HL-60 (cell line): ENCODE measurements around the gene BRIP1.

Source experiments
- DNase-seq, 2 experiments: peaks; one replicate each; pipeline ENCODE4 v3.0.0-alpha.2; 2010 to 2020; ENCODE audit warnings: low read depth in 1 of 2, low spot score in 1 of 2
- H3K27ac ChIP-seq: fragments of 250-450 bp; sonication (Bioruptor Pico); replicated peaks from 2 replicates; pipeline ENCODE4 v1.5.1; 2020; ENCODE audit warnings: mild to moderate bottlenecking, moderate library complexity
- H3K27me3 ChIP-seq: fragments of 250-450 bp; sonication (Bioruptor Pico); 2 replicates; pipeline ENCODE4 v1.5.1; 2021; ENCODE audit warnings: mild to moderate bottlenecking, moderate library complexity; ENCODE audit not compliant: insufficient read depth, poor library complexity, severe bottlenecking
- H3K4me3 ChIP-seq: replicated peaks from 2 replicates; pipeline ENCODE4 v1.5.1; 2011; ENCODE audit warnings: mild to moderate bottlenecking, control low read depth, low read length; ENCODE audit not compliant: insufficient read depth
- GABPA ChIP-seq: IDR thresholded peaks from 2 replicates; pipeline ENCODE4 v1.6.1; 2012; ENCODE audit warnings: low read depth
- POLR2AphosphoS5 ChIP-seq: IDR thresholded peaks from 2 replicates; pipeline ENCODE4 v1.6.1; 2012; ENCODE audit warnings: low read depth
- SPI1 ChIP-seq: IDR thresholded peaks from 2 replicates; pipeline ENCODE4 v1.6.1; 2012; ENCODE audit warnings: low read depth, mild to moderate bottlenecking, borderline replicate concordance
- long read RNA-seq: library from polyadenylated mRNA; unstranded; transcript quantifications from one replicate; pipeline ENCODE4 v2.0.0, GENCODE V29; 2020
- TF ChIP-seq, protein P1 (sequence below): IDR thresholded peaks from 2 replicates; pipeline ENCODE4 v1.6.1; 2012; ENCODE audit warnings: low read depth; ENCODE audit not compliant: insufficient replicate concordance
- TF ChIP-seq, protein P2 (sequence below): IDR thresholded peaks from one replicate; pipeline ENCODE4 v1.5.1; 2011; ENCODE audit warnings: low read length, control low read depth, inconsistent platforms; ENCODE audit not compliant: insufficient read depth

The BRIP1 gene
- long read RNA-seq, full-length matches to known transcripts = 3 of 25 reads
- long read RNA-seq, partial matches to known transcripts = 11 of 25 reads
- long read RNA-seq, other reads (novel, unspliced or antisense) = 11 of 25 reads

DNA sequence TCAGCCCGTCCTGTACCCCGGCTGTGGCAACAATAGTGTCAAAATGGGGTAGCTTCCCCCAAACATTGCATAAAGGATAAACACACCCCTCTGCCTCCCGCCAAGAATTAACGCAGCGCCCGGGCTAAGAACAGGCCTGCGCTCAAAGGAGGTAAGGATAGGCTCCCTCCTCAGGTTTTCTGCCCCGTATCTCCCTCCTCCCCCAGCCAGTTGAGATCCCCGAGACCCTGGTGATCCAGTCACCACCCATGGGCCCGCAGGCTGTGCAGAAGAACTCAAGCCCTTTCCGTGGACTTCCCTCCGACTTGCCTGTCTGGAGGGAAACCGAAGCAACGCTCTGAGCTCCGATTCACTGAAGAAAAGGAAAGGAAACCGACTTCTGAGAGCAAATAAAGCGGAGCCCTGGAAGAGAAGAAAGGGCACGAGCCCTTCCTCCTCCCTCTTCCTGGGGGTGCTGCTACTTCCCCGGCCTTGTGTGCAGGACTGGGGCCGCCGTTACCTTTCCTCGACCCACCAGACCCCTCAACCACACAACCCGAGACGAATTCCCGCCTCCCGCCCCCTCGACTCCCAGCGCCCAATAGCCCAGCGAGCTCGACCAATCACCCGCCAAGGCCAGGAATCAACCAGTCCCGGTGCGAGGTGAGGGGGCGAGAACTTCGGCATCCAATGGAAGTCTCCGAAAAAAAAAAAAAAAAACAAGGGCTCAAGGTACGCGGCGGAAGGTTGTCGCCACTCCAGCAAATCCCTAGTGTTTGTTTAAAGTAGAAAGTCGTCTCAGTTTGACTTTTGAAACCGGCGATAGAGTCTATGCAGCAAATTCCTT is at the start of gene BRIP1:
TSS of gene BRIP1 (minus strand) at position 554 of the 826 bp plus-strand sequence. CDS start 1,989 bp downstream, outside the sequence.
- peak; percentile 75 to 97 for DNase-seq
- TF ChIP-seq, protein P1, sequence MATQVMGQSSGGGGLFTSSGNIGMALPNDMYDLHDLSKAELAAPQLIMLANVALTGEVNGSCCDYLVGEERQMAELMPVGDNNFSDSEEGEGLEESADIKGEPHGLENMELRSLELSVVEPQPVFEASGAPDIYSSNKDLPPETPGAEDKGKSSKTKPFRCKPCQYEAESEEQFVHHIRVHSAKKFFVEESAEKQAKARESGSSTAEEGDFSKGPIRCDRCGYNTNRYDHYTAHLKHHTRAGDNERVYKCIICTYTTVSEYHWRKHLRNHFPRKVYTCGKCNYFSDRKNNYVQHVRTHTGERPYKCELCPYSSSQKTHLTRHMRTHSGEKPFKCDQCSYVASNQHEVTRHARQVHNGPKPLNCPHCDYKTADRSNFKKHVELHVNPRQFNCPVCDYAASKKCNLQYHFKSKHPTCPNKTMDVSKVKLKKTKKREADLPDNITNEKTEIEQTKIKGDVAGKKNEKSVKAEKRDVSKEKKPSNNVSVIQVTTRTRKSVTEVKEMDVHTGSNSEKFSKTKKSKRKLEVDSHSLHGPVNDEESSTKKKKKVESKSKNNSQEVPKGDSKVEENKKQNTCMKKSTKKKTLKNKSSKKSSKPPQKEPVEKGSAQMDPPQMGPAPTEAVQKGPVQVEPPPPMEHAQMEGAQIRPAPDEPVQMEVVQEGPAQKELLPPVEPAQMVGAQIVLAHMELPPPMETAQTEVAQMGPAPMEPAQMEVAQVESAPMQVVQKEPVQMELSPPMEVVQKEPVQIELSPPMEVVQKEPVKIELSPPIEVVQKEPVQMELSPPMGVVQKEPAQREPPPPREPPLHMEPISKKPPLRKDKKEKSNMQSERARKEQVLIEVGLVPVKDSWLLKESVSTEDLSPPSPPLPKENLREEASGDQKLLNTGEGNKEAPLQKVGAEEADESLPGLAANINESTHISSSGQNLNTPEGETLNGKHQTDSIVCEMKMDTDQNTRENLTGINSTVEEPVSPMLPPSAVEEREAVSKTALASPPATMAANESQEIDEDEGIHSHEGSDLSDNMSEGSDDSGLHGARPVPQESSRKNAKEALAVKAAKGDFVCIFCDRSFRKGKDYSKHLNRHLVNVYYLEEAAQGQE = peak; percentile 61
- no peak for TF ChIP-seq SPI1
- TF ChIP-seq POLR2AphosphoS5 = peak; percentile 85
- no peak for TF ChIP-seq GABPA
- TF ChIP-seq, protein P2, sequence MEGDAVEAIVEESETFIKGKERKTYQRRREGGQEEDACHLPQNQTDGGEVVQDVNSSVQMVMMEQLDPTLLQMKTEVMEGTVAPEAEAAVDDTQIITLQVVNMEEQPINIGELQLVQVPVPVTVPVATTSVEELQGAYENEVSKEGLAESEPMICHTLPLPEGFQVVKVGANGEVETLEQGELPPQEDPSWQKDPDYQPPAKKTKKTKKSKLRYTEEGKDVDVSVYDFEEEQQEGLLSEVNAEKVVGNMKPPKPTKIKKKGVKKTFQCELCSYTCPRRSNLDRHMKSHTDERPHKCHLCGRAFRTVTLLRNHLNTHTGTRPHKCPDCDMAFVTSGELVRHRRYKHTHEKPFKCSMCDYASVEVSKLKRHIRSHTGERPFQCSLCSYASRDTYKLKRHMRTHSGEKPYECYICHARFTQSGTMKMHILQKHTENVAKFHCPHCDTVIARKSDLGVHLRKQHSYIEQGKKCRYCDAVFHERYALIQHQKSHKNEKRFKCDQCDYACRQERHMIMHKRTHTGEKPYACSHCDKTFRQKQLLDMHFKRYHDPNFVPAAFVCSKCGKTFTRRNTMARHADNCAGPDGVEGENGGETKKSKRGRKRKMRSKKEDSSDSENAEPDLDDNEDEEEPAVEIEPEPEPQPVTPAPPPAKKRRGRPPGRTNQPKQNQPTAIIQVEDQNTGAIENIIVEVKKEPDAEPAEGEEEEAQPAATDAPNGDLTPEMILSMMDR = no peak
- Histone ChIP-seq H3K4me3 (peak within 1 kb of the TSS; percentile 59), H3K27ac (peak within 1 kb of the TSS; percentile 94), H3K27me3 (no peaks in the 10 kb centered on the region)

DNA sequence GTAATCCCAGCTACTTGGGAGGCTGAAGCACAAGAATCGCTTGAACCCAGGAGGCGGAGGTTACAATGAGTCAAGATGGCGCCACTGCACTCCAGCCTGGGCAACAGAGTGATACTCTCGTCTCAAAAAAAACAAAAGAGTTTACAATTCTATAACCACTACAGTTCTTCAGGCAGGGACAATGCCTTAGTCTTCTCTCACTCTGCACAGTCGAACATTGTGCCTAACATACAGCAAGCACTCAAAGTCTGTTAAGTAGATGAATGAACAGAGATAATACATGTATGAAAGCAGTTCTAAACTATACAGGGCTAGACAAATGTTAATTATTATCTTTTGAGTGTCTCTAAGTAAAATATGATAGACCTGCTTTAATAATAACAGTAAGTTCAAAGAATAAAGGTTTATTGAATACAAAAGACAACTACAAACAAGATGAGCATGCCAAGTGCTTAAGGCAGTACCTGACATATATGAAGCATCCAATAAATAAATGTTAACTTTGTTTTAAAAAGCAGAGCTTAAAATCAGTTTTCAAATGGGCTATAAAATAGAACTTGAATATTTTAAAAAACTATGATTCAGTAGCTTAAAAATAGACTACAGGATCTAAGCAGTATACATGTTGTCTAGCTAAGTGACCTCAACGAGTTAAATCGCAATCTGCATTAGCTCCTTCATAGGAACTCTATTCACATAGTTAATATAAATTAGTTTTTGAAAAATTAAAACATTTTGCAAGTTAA is 45.1 kb upstream of the BRIP1 start:
- H3K4me3 ChIP-seq = no peak overlapping the region
- DNase-seq = no peak
- TF ChIP-seq GABPA = no peak
- TF ChIP-seq, protein P1 = no peak
- TF ChIP-seq, protein P2 = no peak
- H3K27ac ChIP-seq = no peak overlapping the region
- H3K27me3 ChIP-seq = no peaks in the 10 kb centered on the region

DNA sequence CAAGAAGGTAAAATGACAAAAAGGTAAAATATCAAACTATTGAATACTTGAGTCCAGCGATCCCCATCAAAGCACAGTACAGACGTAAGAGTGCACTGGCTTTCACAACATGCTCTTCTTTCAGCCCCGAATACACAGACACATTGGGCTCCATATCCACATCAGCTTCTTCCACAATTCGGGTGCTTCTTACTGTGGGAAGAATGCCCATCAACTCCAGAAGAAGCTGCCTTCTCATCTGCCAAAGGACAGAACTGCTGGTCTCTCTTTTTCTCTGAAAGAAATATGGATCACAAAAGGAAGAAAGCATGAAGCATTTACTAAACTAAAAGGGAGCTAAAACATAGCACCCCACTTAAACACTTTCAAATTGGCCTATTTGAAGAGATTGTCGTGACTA is 44.0 kb upstream of the BRIP1 start:
- no peak for DNase-seq
- TF ChIP-seq SPI1 (no peak), GABPA (no peak), POLR2AphosphoS5 (no peak)
- TF ChIP-seq, protein P2 = no peak
- TF ChIP-seq, protein P1 = no peak
- Histone ChIP-seq H3K27ac (no peak overlapping the region), H3K27me3 (no peaks in the 10 kb centered on the region), H3K4me3 (no peak overlapping the region)
